Measurements from ENCODE around the gene RIN3.

The RIN3 gene

GRCh38 chr14:92601131-92601710 lies 87.6 kb downstream of the RIN3 start:
- no peak for DNase-seq (ENCODE audit: low spot score)

GRCh38 chr14:92601757-92602417 lies 88.3 kb downstream of the RIN3 start:
- DNase-seq (ENCODE audit: low spot score), result no peak

DNA sequence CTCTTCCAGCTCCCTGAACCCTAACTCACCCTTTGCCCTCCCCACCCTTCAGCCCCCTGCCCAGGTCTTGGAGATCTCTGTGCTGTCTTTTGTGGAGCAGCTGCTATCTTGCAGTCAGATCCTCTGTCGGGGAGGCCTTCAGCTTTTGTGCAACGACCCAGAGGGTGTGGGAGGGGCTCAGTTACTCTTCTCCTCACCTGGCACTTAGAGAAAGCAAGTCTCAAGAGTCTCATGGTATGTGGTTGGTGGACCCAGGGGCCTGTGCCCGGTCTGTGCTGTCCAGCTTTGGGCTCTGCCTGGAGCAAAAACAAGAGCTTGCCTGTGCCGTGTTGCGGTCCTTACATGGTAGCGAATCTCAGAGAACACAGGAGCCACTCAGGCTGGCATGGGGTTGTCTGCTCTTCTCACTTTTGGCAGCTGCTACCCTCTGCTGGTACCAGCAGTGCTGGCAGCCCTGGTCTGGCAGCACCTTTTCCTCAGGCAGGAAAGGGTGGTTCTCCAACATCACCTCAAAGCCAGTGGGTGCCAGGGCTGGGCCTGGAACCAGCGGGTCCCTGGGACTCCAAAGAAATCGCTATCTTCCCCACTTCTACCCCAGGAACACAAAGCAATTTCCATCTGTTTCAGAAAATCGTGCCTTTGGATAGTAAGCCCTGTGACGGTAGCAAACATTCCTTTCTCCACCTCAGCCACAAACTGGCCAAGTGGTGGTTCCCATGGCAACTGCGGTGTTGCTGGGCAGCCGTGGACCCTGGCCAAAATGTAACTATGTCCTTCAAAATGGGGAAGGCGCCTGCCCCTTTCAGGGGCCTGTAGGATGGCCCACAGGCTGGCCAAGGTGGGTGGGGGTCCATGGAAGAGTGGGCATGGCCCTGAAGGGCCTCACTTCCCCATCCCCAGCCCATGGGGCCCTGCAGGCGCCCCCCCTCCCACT lies 90.0 kb downstream of the RIN3 start:
- DNase-seq (ENCODE audit: low spot score), result peak; percentile 79

GRCh38 chr14:92605274-92605940 lies 91.8 kb downstream of the RIN3 start:
- no peak for DNase-seq (ENCODE audit: low spot score)

DNA sequence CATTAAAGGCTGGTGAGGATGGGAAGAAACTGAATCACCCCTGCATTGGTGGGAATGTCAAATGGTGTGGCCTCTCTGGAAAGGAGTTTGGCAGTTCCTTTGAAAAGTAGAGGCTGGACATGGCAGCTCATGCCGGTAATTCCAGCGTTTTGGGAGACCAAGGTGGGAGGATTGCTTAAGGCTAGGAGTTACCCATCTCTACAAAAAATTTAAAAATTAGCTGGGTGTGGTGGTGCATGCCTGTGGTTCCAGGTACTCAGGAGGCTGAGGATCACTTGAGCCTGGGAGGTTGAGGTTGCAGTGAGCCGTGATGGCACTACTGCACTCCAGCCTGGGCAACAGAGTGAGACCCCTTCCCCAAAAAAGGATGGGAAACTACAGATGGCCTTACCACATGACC lies 93.7 kb downstream of the RIN3 start:
- no peak for DNase-seq (ENCODE audit: low spot score)

- DNase-seq (ENCODE audit: low spot score), result no peak
Measured at GRCh38 chr14:92607702-92608429, 94.3 kb downstream of the RIN3 start.

GRCh38 chr14:92609955-92610354 lies 96.4 kb downstream of the RIN3 start:
- DNase-seq (ENCODE audit: low spot score), result no peak

DNA sequence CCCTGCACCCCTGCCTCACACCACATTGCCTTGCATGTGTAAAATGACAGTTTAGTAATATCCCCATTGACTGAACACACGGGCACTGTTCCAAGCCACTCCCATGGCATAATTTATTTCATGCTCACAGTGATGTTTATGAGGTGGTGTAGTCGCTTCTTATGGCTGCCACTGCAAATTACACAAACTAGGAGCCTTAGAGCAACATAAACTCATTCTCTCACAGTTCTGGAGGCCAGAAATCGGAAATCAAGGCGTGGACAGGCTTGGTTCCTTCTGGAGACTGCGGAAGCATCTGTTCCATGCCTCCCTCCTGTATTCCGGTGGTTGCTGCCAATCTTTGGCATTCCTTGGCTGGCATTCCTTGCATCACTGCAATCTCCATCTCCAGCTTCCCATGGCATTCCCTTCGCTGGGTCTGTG lies 97.3 kb downstream of the RIN3 start:
- DNase-seq (ENCODE audit: low spot score), result no peak

GRCh38 chr14:92613008-92613658 lies 99.6 kb downstream of the RIN3 start:
- DNase-seq (ENCODE audit: low spot score), result peak; percentile 67

- DNase-seq (ENCODE audit: low spot score), result no peak
Measured at GRCh38 chr14:92613681-92614260, 100.2 kb downstream of the RIN3 start.

DNA sequence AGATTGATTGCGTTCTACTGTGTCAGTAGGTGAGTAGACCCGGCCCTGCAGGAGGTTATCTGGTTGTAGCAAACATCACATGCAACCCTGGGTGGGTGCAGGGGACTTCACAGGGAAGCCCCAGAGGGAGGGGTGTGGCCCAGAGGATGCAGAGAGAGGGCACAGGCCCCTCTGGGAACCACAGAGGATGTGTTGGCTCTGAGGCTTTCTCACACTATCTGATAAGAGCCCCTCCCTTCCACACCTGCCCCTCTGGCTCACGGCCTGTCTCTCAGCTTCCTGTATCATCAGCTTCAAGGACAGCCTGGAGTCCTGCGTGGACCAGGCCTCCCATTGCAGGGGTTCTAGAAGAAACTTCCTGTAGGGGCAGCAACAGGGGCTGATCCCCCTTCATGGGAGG lies 101.9 kb downstream of the RIN3 start:
- DNase-seq (ENCODE audit: low spot score), result peak; percentile 84

- no peak for DNase-seq (ENCODE audit: low spot score)
Measured at GRCh38 chr14:92616178-92616577, 102.6 kb downstream of the RIN3 start.

GRCh38 chr14:92617581-92617980 lies 104.0 kb downstream of the RIN3 start:
- DNase-seq (ENCODE audit: low spot score), result no peak

- DNase-seq (ENCODE audit: low spot score), result no peak
Measured at GRCh38 chr14:92619671-92620456, 106.3 kb downstream of the RIN3 start.

DNA sequence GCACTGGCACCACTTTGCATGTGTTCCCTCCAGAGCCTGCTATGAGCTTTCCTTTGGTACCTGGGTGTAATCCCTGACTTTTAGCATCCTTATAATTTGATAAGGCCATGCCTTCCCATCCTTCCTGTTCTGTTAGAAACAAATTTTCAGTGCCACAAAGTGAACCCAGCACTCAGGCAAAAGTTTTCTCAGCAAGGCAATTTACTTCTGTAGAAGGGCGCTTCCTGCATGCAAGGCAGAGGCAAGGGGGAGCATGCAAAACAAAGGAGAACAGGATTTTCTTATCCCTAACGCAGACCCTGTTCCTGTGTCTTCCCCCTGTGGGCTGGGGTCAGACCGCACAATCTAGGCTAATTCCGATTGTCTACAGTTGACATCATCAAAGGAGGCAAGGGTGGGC lies 108.7 kb downstream of the RIN3 start:
- no peak for DNase-seq (ENCODE audit: low spot score)

GRCh38 chr14:92624764-92625163 lies 111.2 kb downstream of the RIN3 start:
- no peak for DNase-seq (ENCODE audit: low spot score)

DNA sequence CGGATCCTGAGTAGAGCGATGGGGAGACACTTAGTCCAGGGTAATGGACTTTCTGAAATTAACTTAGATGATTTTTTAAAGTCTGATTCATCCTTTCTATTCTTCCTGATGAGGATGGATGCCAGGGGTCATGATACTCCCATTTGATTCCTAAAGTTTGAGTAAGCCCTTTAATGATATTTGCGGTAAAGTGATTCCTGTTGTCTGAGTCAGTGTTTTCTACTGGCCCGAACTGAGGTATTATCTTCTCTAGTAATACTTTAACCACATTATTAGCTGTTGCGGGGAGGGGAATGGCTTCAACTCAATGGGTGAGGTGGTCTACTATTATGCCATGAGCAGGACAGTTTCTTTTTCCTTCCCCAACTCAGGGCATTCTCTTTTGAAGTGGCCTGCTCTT lies 111.6 kb downstream of the RIN3 start:
- no peak for DNase-seq (ENCODE audit: low spot score)

DNA sequence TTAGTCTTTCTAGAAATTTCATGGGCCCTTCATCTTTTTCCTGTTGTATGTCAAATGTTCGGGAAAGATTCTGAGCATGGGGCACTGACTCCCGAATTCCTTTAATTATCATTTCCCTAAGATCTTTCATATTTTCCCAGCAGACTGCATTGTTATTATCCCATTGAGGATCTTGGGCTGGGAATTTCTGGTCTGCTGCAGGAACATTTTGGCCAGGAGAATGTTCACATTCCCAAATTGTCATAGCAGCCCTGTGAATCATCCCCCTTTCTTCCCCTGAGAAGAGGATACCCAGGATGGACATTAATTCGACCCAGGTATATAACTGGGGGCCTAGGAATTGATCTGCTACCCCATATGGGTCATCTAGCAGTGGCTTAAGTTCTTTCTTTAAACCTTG lies 112.5 kb downstream of the RIN3 start:
- no peak for DNase-seq (ENCODE audit: low spot score)

DNA sequence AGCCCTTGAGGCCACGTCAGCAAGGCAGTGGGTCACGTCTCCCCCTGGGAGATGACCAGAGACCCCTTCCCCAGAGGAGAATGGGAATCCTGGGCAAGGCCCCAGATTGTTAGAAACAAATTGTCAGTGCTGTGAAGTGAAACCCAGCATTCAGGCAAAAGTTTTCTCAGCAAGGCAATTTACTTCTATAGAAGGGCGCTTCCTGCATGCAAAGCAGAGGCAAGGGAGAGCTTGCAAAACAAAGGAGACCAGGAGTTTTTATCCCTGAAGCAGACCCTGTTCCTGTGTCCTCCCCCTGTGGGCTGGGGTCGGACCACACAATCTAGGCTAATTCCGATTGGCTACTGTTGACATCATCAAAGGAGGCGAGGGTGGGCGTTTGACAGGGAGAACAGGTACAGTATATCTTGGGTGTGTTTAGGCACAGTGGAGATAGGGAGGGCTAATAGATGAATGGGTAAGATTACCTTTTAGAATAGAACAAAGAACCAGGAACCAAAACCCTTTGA lies 114.2 kb downstream of the RIN3 start:
- DNase-seq (ENCODE audit: low spot score), result no peak

GRCh38 chr14:92628636-92629035 lies 115.1 kb downstream of the RIN3 start:
- no peak for DNase-seq (ENCODE audit: low spot score)

All from CD4-positive, alpha-beta T cell treated with Interleukin-6 at 100 ng/mL for 8 hours (primary cell).